HepG2 (cell line): ENCODE measurements around the gene APLP1. TPM values are rescaled to one million over a fixed set of nuclear protein-coding genes. Genes with fewer than 3 reads are reported as not detected.

Experiments used
- ATF6 ChIP-seq: sonication (generic); formaldehyde crosslinking; conservative IDR thresholded peaks from 2 replicates; pipeline ENCODE4 v1.4.0; 2020; ENCODE audit warnings: missing genetic modification reagents
- BRD4 ChIP-seq: sonication (generic); formaldehyde crosslinking; IDR thresholded peaks from 2 replicates; pipeline ENCODE4 v1.4.0; 2020; ENCODE audit warnings: missing genetic modification reagents
- CREB1 ChIP-seq, 2 experiments: fragments of 450-650 bp in 1 of 2; IDR thresholded peaks; 2 replicates each; pipeline ENCODE4 v1.6.1; 2016 to 2017; ENCODE audit warnings: control low read depth in 1 of 2, mild to moderate bottlenecking in 1 of 2, missing compliant biosample characterization in 1 of 2, missing genetic modification characterization in 1 of 2
- DPF2 ChIP-seq: sonication (generic); formaldehyde crosslinking; IDR thresholded peaks from 2 replicates; pipeline ENCODE4 v1.4.0; 2020; ENCODE audit warnings: mild to moderate bottlenecking, low read depth, missing genetic modification reagents, borderline replicate concordance
- GATAD1 ChIP-seq: IDR thresholded peaks from 2 replicates; pipeline ENCODE4 v1.6.1; 2016; ENCODE audit warnings: missing genetic modification reagents, missing compliant biosample characterization
- HIVEP1 ChIP-seq: sonication (generic); formaldehyde crosslinking; IDR thresholded peaks from 2 replicates; pipeline ENCODE4 v1.4.0; 2020; ENCODE audit warnings: mild to moderate bottlenecking, missing genetic modification reagents
- ISL2 ChIP-seq: sonication (generic); formaldehyde crosslinking; IDR thresholded peaks from 2 replicates; pipeline ENCODE4 v1.5.0; 2020; ENCODE audit warnings: missing genetic modification reagents
- JDP2 ChIP-seq: sonication (generic); formaldehyde crosslinking; IDR thresholded peaks from 2 replicates; pipeline ENCODE4 v1.8.1; 2022; ENCODE audit warnings: missing genetic modification reagents, borderline replicate concordance
- KLF6 ChIP-seq: IDR thresholded peaks from 2 replicates; pipeline ENCODE4 v1.8.0; 2016; ENCODE audit warnings: missing biosample characterization, missing genetic modification reagents
- MBNL3 ChIP-seq: fragments of 250-450 bp; sonication (Bioruptor Pico); conservative IDR thresholded peaks from 2 replicates; pipeline ENCODE4 v1.8.0; 2022; ENCODE audit warnings: mild to moderate bottlenecking, inconsistent platforms
- MTA3 ChIP-seq: sonication (generic); formaldehyde crosslinking; IDR thresholded peaks from 2 replicates; pipeline ENCODE4 v1.4.0; 2020; ENCODE audit warnings: missing genetic modification reagents
- MTF2 ChIP-seq: sonication (generic); formaldehyde crosslinking; IDR thresholded peaks from 2 replicates; pipeline ENCODE4 v1.5.0; 2020; ENCODE audit warnings: missing genetic modification reagents, borderline replicate concordance
- NFKB2 ChIP-seq: sonication (generic); formaldehyde crosslinking; IDR thresholded peaks from 2 replicates; pipeline ENCODE4 v1.4.0; 2020; ENCODE audit warnings: missing genetic modification reagents, borderline replicate concordance
- RAD51 ChIP-seq: fragments of 450-650 bp; IDR thresholded peaks from 2 replicates; pipeline ENCODE4 v1.6.1; 2016; ENCODE audit warnings: borderline replicate concordance
- RXRA ChIP-seq: sonication (generic); formaldehyde crosslinking; IDR thresholded peaks from 2 replicates; pipeline ENCODE4 v1.5.1; 2020; ENCODE audit warnings: missing genetic modification reagents
- SIX1 ChIP-seq: sonication (generic); formaldehyde crosslinking; IDR thresholded peaks from 2 replicates; pipeline ENCODE4 v1.4.0; 2020; ENCODE audit warnings: missing genetic modification reagents, borderline replicate concordance
- TEAD3 ChIP-seq: optimal IDR thresholded peaks from 2 replicates; pipeline ENCODE3; 2016; ENCODE audit warnings: borderline replicate concordance
- TFAP4 ChIP-seq: sonication (generic); IDR thresholded peaks from 2 replicates; pipeline ENCODE4 v1.6.1; 2016; ENCODE audit warnings: low read depth, borderline replicate concordance
- TRAFD1 ChIP-seq: sonication (generic); formaldehyde crosslinking; IDR thresholded peaks from 2 replicates; pipeline ENCODE4 v1.5.1; 2020; ENCODE audit warnings: missing genetic modification reagents, mild to moderate bottlenecking, borderline replicate concordance
- ZFYVE20 ChIP-seq: sonication (generic); formaldehyde crosslinking; IDR thresholded peaks from 2 replicates; pipeline ENCODE4 v1.8.0; 2023; ENCODE audit warnings: low read depth, mild to moderate bottlenecking, moderate library complexity, missing genetic modification reagents, borderline replicate concordance
- ZNF160 ChIP-seq: sonication (generic); formaldehyde crosslinking; IDR thresholded peaks from 2 replicates; pipeline ENCODE4 v1.8.0; 2022; ENCODE audit warnings: mild to moderate bottlenecking, inconsistent platforms, missing genetic modification reagents
- ZNF205 ChIP-seq: IDR thresholded peaks from 2 replicates; pipeline ENCODE4 v1.6.1; 2018; ENCODE audit warnings: missing biosample characterization, missing genetic modification reagents
- ZNF276 ChIP-seq: sonication (generic); formaldehyde crosslinking; IDR thresholded peaks from 2 replicates; pipeline ENCODE4 v1.4.0; 2020; ENCODE audit warnings: mild to moderate bottlenecking, low read depth, missing genetic modification reagents
- ZNF543 ChIP-seq: sonication (generic); formaldehyde crosslinking; IDR thresholded peaks from 2 replicates; pipeline ENCODE4 v1.4.0; 2020; ENCODE audit warnings: mild to moderate bottlenecking, missing genetic modification reagents
- ZNF567 ChIP-seq: sonication (generic); formaldehyde crosslinking; IDR thresholded peaks from 2 replicates; pipeline ENCODE4 v1.8.1; 2023; ENCODE audit warnings: mild to moderate bottlenecking, missing genetic modification reagents, borderline replicate concordance
- polyA plus RNA-seq, 8 experiments: library from polyadenylated mRNA; depleted of rRNA in 3 of 8; stranded (reverse) in 7 of 8; unstranded in 1 of 8; fragments of >200 nt; fragmentation: Illumina TruSeq in 4 of 8; extraction: Trizol in 4 of 8; gene quantifications; 2 replicates each; pipeline versions ENCODE4 v1.2.1 to v1.2.3, GENCODE V29; 2011 to 2016; ENCODE audit warnings: low read depth in 4 of 8, missing spikeins in 1 of 8, mixed read lengths in 1 of 8; ENCODE audit not compliant: insufficient read depth in 1 of 8
- total RNA-seq, 5 experiments: library from RNA; depleted of rRNA; stranded (reverse); fragments of >200 nt; fragmentation: Illumina TruSeq; extraction: Trizol; gene quantifications; 2 replicates each; pipeline ENCODE4 v1.2.3, GENCODE V29; 2016; ENCODE audit warnings: low read depth in 1 of 5

The APLP1 gene
- total and polyA plus RNA-seq, 2 of the 13 experiments (the other 11 are each of a cell fraction or from before 2014, with no cell fraction given), result 2.0 to 2.9 TPM

GRCh38 chr19:35862528-35862927, 5.8 kb upstream of the APLP1 start (continued):
- TF ChIP-seq ATF6 (CRISPR knock-in tag) (no peak), DPF2 (no peak), ZNF160 (no peak), CREB1 (IDR thresholded peaks at IDR 0.05) (no peak), CREB1 (CRISPR knock-in tag; IDR thresholded peaks at IDR 0.05) (no peak), JDP2 (CRISPR knock-in tag) (no peak), ZNF276 (CRISPR knock-in tag) (no peak), HIVEP1 (no peak), TEAD3 (CRISPR knock-in tag) (no peak), TFAP4 (no peak), MTA3 (CRISPR knock-in tag) (no peak), MBNL3 (CRISPR knock-in tag) (no peak), ISL2 (no peak), BRD4 (no peak), NFKB2 (CRISPR knock-in tag) (no peak), ZFYVE20 (CRISPR knock-in tag) (no peak), MTF2 (CRISPR knock-in tag) (no peak), GATAD1 (no peak), ZNF567 (CRISPR knock-in tag) (no peak), KLF6 (CRISPR knock-in tag) (no peak), RXRA (CRISPR knock-in tag) (peak; percentile 91), RAD51 (no peak), ZNF205 (CRISPR knock-in tag) (no peak), ZNF543 (CRISPR knock-in tag) (0 out of 2 replicates have a peak, but pooled peaks have one; percentile 33), TRAFD1 (CRISPR knock-in tag) (no peak), SIX1 (CRISPR knock-in tag) (no peak)
